Measurements from ENCODE around the gene SYT9.

The SYT9 gene

DNA sequence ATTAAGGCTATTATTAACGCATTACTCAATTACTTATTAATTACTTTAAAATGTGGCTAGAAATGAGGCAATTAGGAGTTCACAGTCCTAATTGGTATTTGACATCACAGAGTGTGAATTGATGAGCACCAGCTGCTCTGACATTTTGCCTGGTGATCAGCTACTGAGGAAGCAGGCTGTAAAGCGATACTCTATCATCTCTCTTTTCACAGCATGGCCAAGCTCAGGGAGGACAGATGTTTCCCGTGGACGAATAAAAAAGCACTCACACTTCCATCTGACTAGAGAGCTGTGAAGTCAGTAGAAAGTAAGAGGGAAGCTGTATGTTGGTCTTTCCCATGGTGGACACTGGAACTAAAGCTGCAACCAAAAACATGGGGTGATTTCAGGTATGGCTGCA, 29.1 kb upstream of the SYT9 start (continued):
- TF ChIP-seq GLIS3 (CRISPR knock-in tag; IDR thresholded peaks at IDR 0.05): no peak
- no peak for TF ChIP-seq ZNF565 (CRISPR knock-in tag; conservative IDR thresholded peaks at IDR 0.05; ENCODE audit: low read depth)
- no peak for TF ChIP-seq ESRRG (CRISPR knock-in tag; IDR thresholded peaks at IDR 0.05)
- no peak for TF ChIP-seq ZFP30 (CRISPR knock-in tag; IDR thresholded peaks at IDR 0.05)

- TF ChIP-seq RARB (CRISPR knock-in tag; IDR thresholded peaks at IDR 0.05) (no peak), ZFP30 (CRISPR knock-in tag; IDR thresholded peaks at IDR 0.05) (no peak), ARNTL (CRISPR knock-in tag; IDR thresholded peaks at IDR 0.05; ENCODE audit: borderline replicate concordance, low read depth) (no peak), ZNF565 (CRISPR knock-in tag; conservative IDR thresholded peaks at IDR 0.05; ENCODE audit: low read depth) (no peak), TOX (CRISPR knock-in tag; IDR thresholded peaks at IDR 0.05; ENCODE audit: borderline replicate concordance) (no peak), CSDC2 (CRISPR knock-in tag; IDR thresholded peaks at IDR 0.05) (no peak), ZC3H10 (CRISPR knock-in tag; IDR thresholded peaks at IDR 0.05) (no peak), GLIS3 (CRISPR knock-in tag; IDR thresholded peaks at IDR 0.05) (no peak), TCF4 (CRISPR knock-in tag; IDR thresholded peaks at IDR 0.05; ENCODE audit: borderline replicate concordance) (no peak), TSHZ2 (CRISPR knock-in tag; IDR thresholded peaks at IDR 0.05) (no peak), ESRRG (CRISPR knock-in tag; IDR thresholded peaks at IDR 0.05) (no peak), BACH2 (CRISPR knock-in tag; IDR thresholded peaks at IDR 0.05; ENCODE audit: borderline replicate concordance) (no peak), ZNF70 (CRISPR knock-in tag; IDR thresholded peaks at IDR 0.05) (no peak), POU6F1 (CRISPR knock-in tag; IDR thresholded peaks at IDR 0.05; ENCODE audit: borderline replicate concordance, low read depth) (no peak), CSRNP3 (CRISPR knock-in tag; IDR thresholded peaks at IDR 0.05) (no peak), ZFP3 (CRISPR knock-in tag; IDR thresholded peaks at IDR 0.05) (no peak), ISL1 (CRISPR knock-in tag; IDR thresholded peaks at IDR 0.05) (no peak), SNAI2 (CRISPR knock-in tag; IDR thresholded peaks at IDR 0.05) (no peak)
- TF ChIP-seq, protein P1, sequence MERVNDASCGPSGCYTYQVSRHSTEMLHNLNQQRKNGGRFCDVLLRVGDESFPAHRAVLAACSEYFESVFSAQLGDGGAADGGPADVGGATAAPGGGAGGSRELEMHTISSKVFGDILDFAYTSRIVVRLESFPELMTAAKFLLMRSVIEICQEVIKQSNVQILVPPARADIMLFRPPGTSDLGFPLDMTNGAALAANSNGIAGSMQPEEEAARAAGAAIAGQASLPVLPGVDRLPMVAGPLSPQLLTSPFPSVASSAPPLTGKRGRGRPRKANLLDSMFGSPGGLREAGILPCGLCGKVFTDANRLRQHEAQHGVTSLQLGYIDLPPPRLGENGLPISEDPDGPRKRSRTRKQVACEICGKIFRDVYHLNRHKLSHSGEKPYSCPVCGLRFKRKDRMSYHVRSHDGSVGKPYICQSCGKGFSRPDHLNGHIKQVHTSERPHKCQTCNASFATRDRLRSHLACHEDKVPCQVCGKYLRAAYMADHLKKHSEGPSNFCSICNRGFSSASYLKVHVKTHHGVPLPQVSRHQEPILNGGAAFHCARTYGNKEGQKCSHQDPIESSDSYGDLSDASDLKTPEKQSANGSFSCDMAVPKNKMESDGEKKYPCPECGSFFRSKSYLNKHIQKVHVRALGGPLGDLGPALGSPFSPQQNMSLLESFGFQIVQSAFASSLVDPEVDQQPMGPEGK (CRISPR knock-in tag; IDR thresholded peaks at IDR 0.05; ENCODE audit: borderline replicate concordance): no peak
- TF ChIP-seq, protein P2, sequence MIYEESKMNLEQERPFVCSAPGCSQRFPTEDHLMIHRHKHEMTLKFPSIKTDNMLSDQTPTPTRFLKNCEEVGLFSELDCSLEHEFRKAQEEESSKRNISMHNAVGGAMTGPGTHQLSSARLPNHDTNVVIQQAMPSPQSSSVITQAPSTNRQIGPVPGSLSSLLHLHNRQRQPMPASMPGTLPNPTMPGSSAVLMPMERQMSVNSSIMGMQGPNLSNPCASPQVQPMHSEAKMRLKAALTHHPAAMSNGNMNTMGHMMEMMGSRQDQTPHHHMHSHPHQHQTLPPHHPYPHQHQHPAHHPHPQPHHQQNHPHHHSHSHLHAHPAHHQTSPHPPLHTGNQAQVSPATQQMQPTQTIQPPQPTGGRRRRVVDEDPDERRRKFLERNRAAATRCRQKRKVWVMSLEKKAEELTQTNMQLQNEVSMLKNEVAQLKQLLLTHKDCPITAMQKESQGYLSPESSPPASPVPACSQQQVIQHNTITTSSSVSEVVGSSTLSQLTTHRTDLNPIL (CRISPR knock-in tag; IDR thresholded peaks at IDR 0.05; ENCODE audit: low read depth): no peak
- no peak for ATAC-seq
Measured at GRCh38 chr11:7239877-7240276, 11.8 kb upstream of the SYT9 start.

DNA sequence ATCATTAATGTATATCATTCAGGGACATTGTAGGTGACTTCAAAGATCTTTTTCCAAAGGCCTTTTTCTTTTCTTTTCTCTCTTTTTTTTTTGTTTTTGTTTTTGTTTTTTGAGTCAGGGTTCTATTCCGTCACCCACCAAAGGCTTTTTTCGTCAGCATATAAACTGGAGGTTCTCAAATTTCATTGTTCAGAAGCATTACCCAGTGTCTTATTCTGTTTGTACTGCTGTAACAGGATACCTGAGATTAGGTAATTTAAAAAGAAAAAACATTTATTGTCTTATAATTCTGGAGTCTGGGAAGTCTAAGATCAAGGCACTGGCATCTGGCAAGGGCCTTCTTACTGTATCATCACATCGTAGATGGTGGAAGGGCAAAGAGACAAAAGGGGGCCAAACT, 6.4 kb upstream of the SYT9 start:
- TF ChIP-seq OSR1 (CRISPR knock-in tag; IDR thresholded peaks at IDR 0.05) (no peak), POU6F1 (CRISPR knock-in tag; IDR thresholded peaks at IDR 0.05; ENCODE audit: borderline replicate concordance, low read depth) (no peak), ISL1 (CRISPR knock-in tag; IDR thresholded peaks at IDR 0.05) (no peak), RARB (CRISPR knock-in tag; IDR thresholded peaks at IDR 0.05) (no peak), ZFP30 (CRISPR knock-in tag; IDR thresholded peaks at IDR 0.05) (no peak), SNAI2 (CRISPR knock-in tag; IDR thresholded peaks at IDR 0.05) (no peak), BACH2 (CRISPR knock-in tag; IDR thresholded peaks at IDR 0.05; ENCODE audit: borderline replicate concordance) (no peak), ARNTL (CRISPR knock-in tag; IDR thresholded peaks at IDR 0.05; ENCODE audit: borderline replicate concordance, low read depth) (no peak), CSDC2 (CRISPR knock-in tag; IDR thresholded peaks at IDR 0.05) (no peak), ZC3H10 (CRISPR knock-in tag; IDR thresholded peaks at IDR 0.05) (no peak), ZNF70 (CRISPR knock-in tag; IDR thresholded peaks at IDR 0.05) (no peak), ESRRG (CRISPR knock-in tag; IDR thresholded peaks at IDR 0.05) (no peak), TOX (CRISPR knock-in tag; IDR thresholded peaks at IDR 0.05; ENCODE audit: borderline replicate concordance) (no peak)
- TF ChIP-seq, protein P1 (CRISPR knock-in tag; IDR thresholded peaks at IDR 0.05; ENCODE audit: borderline replicate concordance): no peak
- ATAC-seq: no peak
